Esophagus muscularis mucosa (tissue), 3 donors: ENCODE data around the gene RPLP2.

Source experiments
- CTCF ChIP-seq, 3 experiments: fragments of 200-600 bp in 2 of 3; fragments of 450-650 bp in 1 of 3; sonication (generic) in 2 of 3; IDR thresholded peaks; one replicate each; pipeline ENCODE4 v1.5.1; 2017 to 2019; ENCODE audit warnings: antibody characterized with exemption in 3 of 3, mild to moderate bottlenecking in 2 of 3, moderate library complexity in 1 of 3
- POLR2AphosphoS5 ChIP-seq, 2 donors: sonication (generic); formaldehyde crosslinking; IDR thresholded peaks; one replicate each; pipeline ENCODE4 v1.6.1; 2017; ENCODE audit warnings: antibody characterized with exemption in 2 of 2

GRCh38 chr11:821512-822371, 12.0 kb downstream of the RPLP2 start:
- TF ChIP-seq CTCF (IDR thresholded peaks at IDR 0.05) (no peak), POLR2AphosphoS5 (IDR thresholded peaks at IDR 0.05) (no peak)
